HepG2 (cell line): ENCODE measurements around the gene GON4L. TPM values are rescaled to one million over a fixed set of nuclear protein-coding genes. Genes with fewer than 3 reads are reported as not detected.

Experiments used
- ATAC-seq: fragments of 200-7000 bp; cut with Tn5 transposase; 3 replicates; pipeline ENCODE4 v1.9.1; 2020; ENCODE audit warnings: mild to moderate bottlenecking, moderate library complexity
- BruUV-seq: library from RNA; stranded (reverse); fragments of 400-500 nt; replicated peaks from 2 replicates; lab custom pipeline; 2021; lab: Mats Ljungman, UMichigan
- CTCF ChIA-PET: fragments of 300-600 bp; formaldehyde crosslinking; extraction: SDS; loops from one replicate; lab custom pipeline; 2021; ENCODE audit warnings: low total read pairs, inconsistent platforms, low intra/inter-chr PET ratio; lab: Yijun Ruan, JAX
- POLR2A ChIA-PET: fragments of 350-600 bp; sonication (Branson Sonifier 250); formaldehyde crosslinking; loops from one replicate; lab custom pipeline; 2020; ENCODE audit warnings: antibody characterized with exemption, inconsistent platforms; lab: Yijun Ruan, JAX
- DNase-seq: peaks from one replicate; pipeline ENCODE4 v3.0.0-alpha.2; 2015; ENCODE audit warnings: low spot score
- FAIRE-seq: peaks from 3 replicates; lab custom pipeline; 2011; peaks lifted over from hg19 to GRCh38; lab: Jason Lieb, UNC
- H2AFZ ChIP-seq: one replicate; pipeline ENCODE4 v1.6.1; 2011; ENCODE audit warnings: low read length, inconsistent platforms
- H3K27ac ChIP-seq: fragments of 300-600 bp; 3 replicates; pipeline ENCODE4 v1.8.0; 2011; ENCODE audit warnings: mixed run types, mild to moderate bottlenecking, mixed read lengths, low read length, inconsistent platforms; ENCODE audit not compliant: insufficient read depth; ENCODE audit errors: extremely low read length
- H3K27me3 ChIP-seq, 2 experiments: fragments of 200-600 bp in 1 of 2; 2 replicates in 1 of 2; 3 replicates in 1 of 2; pipeline versions ENCODE4 v1.6.0 to v1.8.0; 2011; ENCODE audit warnings: low read length in 2 of 2, mild to moderate bottlenecking in 2 of 2, moderate library complexity in 2 of 2, inconsistent platforms in 1 of 2; ENCODE audit not compliant: insufficient read depth in 2 of 2, control insufficient read depth in 1 of 2
- H3K36me3 ChIP-seq, 2 experiments: fragments of 200-600 bp in 1 of 2; replicated peaks in 1 of 2; 2 replicates in 1 of 2; 3 replicates in 1 of 2; pipeline versions ENCODE4 v1.5.1 to v1.8.0; 2011; ENCODE audit warnings: low read length in 2 of 2, inconsistent platforms in 1 of 2; ENCODE audit not compliant: insufficient read depth in 2 of 2, control insufficient read depth in 1 of 2
- H3K4me1 ChIP-seq: 2 replicates; pipeline ENCODE4 v1.5.1; 2012; ENCODE audit warnings: low read length, inconsistent platforms; ENCODE audit not compliant: insufficient read depth
- H3K4me2 ChIP-seq: 2 replicates; pipeline ENCODE4 v1.6.0; 2011; ENCODE audit warnings: low read depth, low read length, inconsistent platforms
- H3K4me3 ChIP-seq, 3 experiments: fragments of 200-600 bp in 1 of 3; sonication (generic), shearing (Covaris generic) in 1 of 3; replicated peaks in 1 of 3; 2 replicates each; pipeline ENCODE4 v1.5.1; 2011 to 2016; ENCODE audit warnings: low read length in 3 of 3, inconsistent platforms in 2 of 3, low read depth in 2 of 3, mild to moderate bottlenecking in 2 of 3, control low read depth in 1 of 3, mixed read lengths in 1 of 3; ENCODE audit not compliant: insufficient read depth in 1 of 3
- H3K79me2 ChIP-seq: one replicate; pipeline ENCODE4 v1.6.1; 2011; ENCODE audit warnings: low read length, inconsistent platforms; ENCODE audit not compliant: insufficient read depth
- H3K9ac ChIP-seq: 2 replicates; pipeline ENCODE4 v1.6.0; 2011; ENCODE audit warnings: mild to moderate bottlenecking, low read depth, low read length, inconsistent platforms; ENCODE audit not compliant: insufficient read depth
- H3K9me3 ChIP-seq: 2 replicates; pipeline ENCODE4 v1.5.1; 2012; ENCODE audit warnings: mild to moderate bottlenecking, low read length
- H4K20me1 ChIP-seq: 2 replicates; pipeline ENCODE4 v1.6.0; 2011; ENCODE audit warnings: inconsistent platforms, mild to moderate bottlenecking, low read length, moderate library complexity; ENCODE audit not compliant: insufficient read depth
- ARNTL ChIP-seq: sonication (generic); formaldehyde crosslinking; IDR thresholded peaks from 2 replicates; pipeline ENCODE4 v1.4.0; 2020; ENCODE audit warnings: mild to moderate bottlenecking, missing genetic modification reagents
- EHMT2 ChIP-seq: fragments of 200-600 bp; sonication (generic); IDR thresholded peaks from 2 replicates; pipeline ENCODE4 v1.7.0; 2017; ENCODE audit warnings: antibody characterized with exemption, low read depth, low read length, borderline replicate concordance
- RAD51 ChIP-seq: fragments of 450-650 bp; IDR thresholded peaks from 2 replicates; pipeline ENCODE4 v1.6.1; 2016; ENCODE audit warnings: borderline replicate concordance
- SNAPC4 ChIP-seq: sonication (generic); formaldehyde crosslinking; IDR thresholded peaks from 2 replicates; pipeline ENCODE4 v1.4.0; 2020; ENCODE audit warnings: mild to moderate bottlenecking, missing genetic modification reagents
- ZNF44 ChIP-seq: sonication (generic); formaldehyde crosslinking; IDR thresholded peaks from 2 replicates; pipeline ENCODE4 v1.5.1; 2020; ENCODE audit warnings: mild to moderate bottlenecking, missing genetic modification reagents
- ZNF709 ChIP-seq: sonication (generic); formaldehyde crosslinking; IDR thresholded peaks from 2 replicates; pipeline ENCODE4 v1.5.0; 2020; ENCODE audit warnings: mild to moderate bottlenecking, missing genetic modification reagents
- WGBS: methylation state at CpG from one replicate; pipeline ENCODE4 v1.1.6; 2017; ENCODE audit warnings: low lambda C conversion rate; 5-methylcytosine and 5-hydroxymethylcytosine counted together
- in situ Hi-C: cut with HindIII; loops from 2 replicates; pipeline ENCODE4 v1.10.0; 2017; ENCODE audit warnings: low pct_unique_long_range_greater_than_20kb; ENCODE audit not compliant: extremely low pct_ligation_motif_present
- intact Hi-C: fragments of 100-400 bp; cut with micrococcal nuclease; formaldehyde crosslinking; loops from one replicate; pipeline ENCODE4 v1.10.0; 2022; ENCODE audit not compliant: unreplicated experiment
- polyA plus RNA-seq, 8 experiments: library from polyadenylated mRNA; depleted of rRNA in 3 of 8; stranded (reverse) in 7 of 8; unstranded in 1 of 8; fragments of >200 nt; fragmentation: Illumina TruSeq in 4 of 8; extraction: Trizol in 4 of 8; gene quantifications; 2 replicates each; pipeline versions ENCODE4 v1.2.1 to v1.2.3, GENCODE V29; 2011 to 2016; ENCODE audit warnings: low read depth in 4 of 8, missing spikeins in 1 of 8, mixed read lengths in 1 of 8; ENCODE audit not compliant: insufficient read depth in 1 of 8
- total RNA-seq, 5 experiments: library from RNA; depleted of rRNA; stranded (reverse); fragments of >200 nt; fragmentation: Illumina TruSeq; extraction: Trizol; gene quantifications; 2 replicates each; pipeline ENCODE4 v1.2.3, GENCODE V29; 2016; ENCODE audit warnings: low read depth in 1 of 5

The GON4L gene
- total and polyA plus RNA-seq, 2 of the 13 experiments (the other 11 are each of a cell fraction or from before 2014, with no cell fraction given): 14.6 to 19.6 TPM

DNA sequence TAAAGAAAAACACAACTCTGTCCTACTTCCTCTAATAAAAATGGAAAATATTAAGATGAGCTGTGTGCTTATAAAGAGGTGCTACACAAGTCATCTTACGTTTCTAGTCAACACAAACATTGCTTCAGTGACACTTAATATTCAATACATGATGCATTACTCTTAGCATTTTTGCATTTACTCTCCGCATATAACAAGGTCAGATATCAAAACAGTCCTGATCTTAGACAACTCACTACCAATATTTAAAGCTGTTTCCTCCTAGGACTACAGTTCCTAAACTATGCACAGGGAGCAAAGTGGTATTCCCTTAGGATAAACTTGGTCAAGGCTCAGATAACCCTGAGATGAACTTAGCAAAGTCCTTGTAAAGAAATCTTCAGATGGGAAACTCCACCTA lies 41.9 kb upstream of the GON4L start:
- ChIA-PET CTCF (no interaction called here), POLR2A (interaction anchor here (1.1 kb wide), 1 partner anchor 12 kb away, joined by 3 read pairs; the partner anchor contains the start of gene RIT1)
- H3K27ac ChIP-seq: no peak overlapping the region
- intact Hi-C loops: loop anchor here (10.0 kb wide), 1 partner anchor 1516 kb away; no protein-coding TSS in a partner anchor
- BruUV-seq: no TSS peak
- H3K4me1 ChIP-seq: peaks cover 3% of the 10 kb centered on the region
- WGBS: 96% methylated on average over 2 of the region's 2 CpGs
- no peaks in the 10 kb centered on the region for H3K9me3 ChIP-seq
- peaks cover 10 to 28% of the 10 kb centered on the region in 2 experiments for H3K36me3 ChIP-seq
- no peak overlapping the region for H3K4me2 ChIP-seq
- H4K20me1 ChIP-seq: no peaks in the 10 kb centered on the region
- FAIRE-seq (no peak), ATAC-seq (no peak), DNase-seq (no peak)
- H2AFZ ChIP-seq: no peak overlapping the region
- TF ChIP-seq EHMT2: no peak
- TF ChIP-seq SNAPC4 (CRISPR knock-in tag): no peak
- no peak for TF ChIP-seq ARNTL (CRISPR knock-in tag)
- TF ChIP-seq ZNF44: no peak
- TF ChIP-seq ZNF709: no peak
- no peak for TF ChIP-seq RAD51
- H3K27me3 ChIP-seq: no peaks in the 10 kb centered on the region
- no peak overlapping the region for H3K9ac ChIP-seq
- no peak overlapping the region for H3K4me3 ChIP-seq
- in situ Hi-C loops: no loop called here
- H3K79me2 ChIP-seq: no peaks in the 10 kb centered on the region
